K562 (cell line): ENCODE measurements around the gene SYNM. TPM values are rescaled to one million over a fixed set of nuclear protein-coding genes. Genes with fewer than 3 reads are reported as not detected.

Experiments
- ATAC-seq: fragments of 200-7000 bp; cut with Tn5 transposase; 3 replicates; pipeline ENCODE4 v1.9.1; 2020; ENCODE audit warnings: moderate library complexity
- BruUV-seq: library from RNA; stranded (reverse); fragments of 400-500 nt; replicated peaks from 2 replicates; lab custom pipeline; 2021; lab: Mats Ljungman, UMichigan
- CTCF ChIA-PET: fragments of 300-600 bp; formaldehyde crosslinking; extraction: SDS; loops from one replicate; lab custom pipeline; 2021; ENCODE audit warnings: low intra/inter-chr PET ratio; lab: Yijun Ruan, JAX
- POLR2A ChIA-PET: fragments of 300-600, 350-650 bp; sonication (Branson Sonifier 250); formaldehyde crosslinking; extraction: SDS; loops from one replicate; lab custom pipeline; 2021; ENCODE audit warnings: antibody characterized with exemption, inconsistent platforms; lab: Yijun Ruan, JAX
- DNase-seq, 4 experiments: peaks; one replicate each; pipeline versions ENCODE4 v3.0.0 to v3.0.0-alpha.2; 2011 to 2018; ENCODE audit warnings: low spot score in 3 of 4, mixed read lengths in 3 of 4; ENCODE audit errors: extremely low read depth in 1 of 4
- FAIRE-seq: peaks from 2 replicates; lab custom pipeline; 2011; peaks lifted over from hg19 to GRCh38; lab: Jason Lieb, UNC
- H2AFZ ChIP-seq: 2 replicates; pipeline ENCODE4 v1.6.0; 2011; ENCODE audit warnings: low read depth, low read length, control low read depth, inconsistent platforms
- H3K27ac ChIP-seq: fragments of 200-600 bp; 3 replicates; pipeline ENCODE4 v1.8.0; 2011; ENCODE audit warnings: low read depth, mild to moderate bottlenecking, control low read depth, inconsistent platforms, low read length, moderate library complexity, mixed read lengths; ENCODE audit errors: extremely low read depth
- H3K27me3 ChIP-seq, 2 experiments: fragments of 300-600 bp in 1 of 2; 2 replicates in 1 of 2; 3 replicates in 1 of 2; pipeline versions ENCODE4 v1.6.0 to v1.8.0; 2011; ENCODE audit warnings: inconsistent platforms in 2 of 2, low read length in 2 of 2, mild to moderate bottlenecking in 1 of 2, mixed read lengths in 1 of 2, moderate library complexity in 1 of 2; ENCODE audit not compliant: control insufficient read depth in 2 of 2, insufficient read depth in 2 of 2
- H3K36me3 ChIP-seq: fragments of 300-600 bp; 3 replicates; pipeline ENCODE4 v1.8.0; 2011; ENCODE audit warnings: mild to moderate bottlenecking, low read length, inconsistent platforms; ENCODE audit not compliant: control insufficient read depth, insufficient read depth
- H3K4me1 ChIP-seq, 2 experiments: fragments of 200-600 bp in 1 of 2; replicated peaks in 1 of 2; 2 replicates in 1 of 2; 3 replicates in 1 of 2; pipeline versions ENCODE4 v1.5.1 to v1.8.0; 2011; ENCODE audit warnings: inconsistent platforms in 2 of 2, low read length in 2 of 2, mild to moderate bottlenecking in 1 of 2, mixed read lengths in 1 of 2, moderate library complexity in 1 of 2; ENCODE audit not compliant: control insufficient read depth in 2 of 2, insufficient read depth in 2 of 2
- H3K4me2 ChIP-seq: 2 replicates; pipeline ENCODE4 v1.6.1; 2011; ENCODE audit warnings: low read length, control low read depth, inconsistent platforms, mixed read lengths; ENCODE audit not compliant: insufficient read depth
- H3K4me3 ChIP-seq: fragments of 200-600 bp; sonication (generic), shearing (Covaris generic); 2 replicates; pipeline ENCODE4 v1.5.1; 2016; ENCODE audit warnings: control low read depth, inconsistent platforms
- H3K79me2 ChIP-seq: fragments of 200-600 bp; 3 replicates; pipeline ENCODE4 v1.8.0; 2011; ENCODE audit warnings: low read length, inconsistent platforms; ENCODE audit not compliant: control insufficient read depth, insufficient read depth
- H3K9ac ChIP-seq, 2 experiments: 2 replicates each; pipeline versions ENCODE4 v1.6.0 to v1.6.1; 2011; ENCODE audit warnings: low read depth in 2 of 2, low read length in 2 of 2, control low read depth in 1 of 2, inconsistent platforms in 1 of 2, mild to moderate bottlenecking in 1 of 2, mixed read lengths in 1 of 2; ENCODE audit not compliant: insufficient read depth in 1 of 2
- H3K9me1 ChIP-seq: one replicate; pipeline ENCODE4 v1.6.0; 2011; ENCODE audit warnings: inconsistent platforms, mild to moderate bottlenecking, low read length, moderate library complexity; ENCODE audit not compliant: control insufficient read depth, insufficient read depth
- H3K9me3 ChIP-seq: replicated peaks from 2 replicates; pipeline ENCODE4 v1.5.1; 2011; ENCODE audit warnings: low read depth, low read length, inconsistent platforms; ENCODE audit not compliant: control insufficient read depth, insufficient read depth
- H4K20me1 ChIP-seq: replicated peaks from 2 replicates; pipeline ENCODE4 v1.6.1; 2011; ENCODE audit warnings: low read length, inconsistent platforms, mixed read lengths; ENCODE audit not compliant: control insufficient read depth, insufficient read depth
- ASH1L ChIP-seq: fragments of 450-650 bp; IDR thresholded peaks from 2 replicates; pipeline ENCODE4 v1.6.1; 2018; ENCODE audit warnings: borderline replicate concordance, mild to moderate bottlenecking, low read depth; ENCODE audit not compliant: partially characterized antibody
- MEF2A ChIP-seq: IDR thresholded peaks from 2 replicates; pipeline ENCODE4 v1.6.1; 2011; ENCODE audit warnings: low read depth, mild to moderate bottlenecking, low read length, moderate library complexity; ENCODE audit not compliant: control insufficient read depth
- SAFB ChIP-seq: fragments of 200-400 bp; formaldehyde crosslinking; IDR thresholded peaks from 2 replicates; pipeline ENCODE4 v1.6.1; 2017; ENCODE audit warnings: low read depth, low read length, borderline replicate concordance
- SMAD4 ChIP-seq: fragments of 250-450 bp; sonication (Bioruptor Pico); conservative IDR thresholded peaks from 2 replicates; pipeline ENCODE4 v1.8.0; 2021; ENCODE audit warnings: inconsistent platforms, mild to moderate bottlenecking, moderate library complexity
- SOX6 ChIP-seq: fragments of 450-650 bp; IDR thresholded peaks from 2 replicates; pipeline ENCODE4 v1.6.1; 2014; ENCODE audit warnings: mild to moderate bottlenecking
- SRF ChIP-seq, 2 experiments: fragments of 250-450, 450-650 bp in 1 of 2; sonication (Bioruptor Pico) in 1 of 2; sonication (generic) in 1 of 2; formaldehyde crosslinking; IDR thresholded peaks; 2 replicates each; pipeline versions ENCODE4 v1.5.0 to v1.5.1; 2020 to 2022; ENCODE audit warnings: mild to moderate bottlenecking in 1 of 2, missing genetic modification reagents in 1 of 2
- TAF15 ChIP-seq: fragments of 200-400 bp; formaldehyde crosslinking; IDR thresholded peaks from 2 replicates; pipeline ENCODE4 v1.6.1; 2017; ENCODE audit warnings: mild to moderate bottlenecking, low read depth, low read length, moderate library complexity
- ZFP36 ChIP-seq: fragments of 150-350 bp; IDR thresholded peaks from 2 replicates; pipeline ENCODE4 v1.6.1; 2018; ENCODE audit warnings: low read length, low read depth; ENCODE audit not compliant: partially characterized antibody
- ZNF263 ChIP-seq: sonication (generic); formaldehyde crosslinking; IDR thresholded peaks from 2 replicates; pipeline ENCODE4 v1.8.0; 2022; ENCODE audit warnings: mild to moderate bottlenecking, missing genetic modification reagents, borderline replicate concordance
- ZNF384 ChIP-seq: IDR thresholded peaks from 2 replicates; pipeline ENCODE4 v1.6.1; 2012; ENCODE audit warnings: low read depth, low read length, improper control_type of control experiment
- ZNF436 ChIP-seq: fragments of 250-450, 450-650 bp; sonication (Bioruptor Pico); formaldehyde crosslinking; IDR thresholded peaks from 2 replicates; pipeline ENCODE4 v1.7.0; 2020; ENCODE audit warnings: mild to moderate bottlenecking
- ZSCAN29 ChIP-seq: fragments of 450-650 bp; IDR thresholded peaks from 2 replicates; pipeline ENCODE4 v1.6.1; 2017
- WGBS: fragments of 100-300 bp; shearing (Covaris generic); methylation state at CpG from one replicate; pipeline ENCODE4 v1.1.6; 2016; ENCODE audit warnings: low coverage, mixed read lengths; ENCODE audit not compliant: insufficient coverage; ENCODE audit errors: missing lambda C conversion rate; 5-methylcytosine and 5-hydroxymethylcytosine counted together
- in situ Hi-C: fragments of 300-500 bp; cut with MboI; formaldehyde crosslinking; loops from 4 replicates; pipeline ENCODE4 v1.15.0; 2018; ENCODE audit warnings: inconsistent platforms, mixed read lengths
- intact Hi-C: fragments of 100-400 bp; cut with micrococcal nuclease; formaldehyde crosslinking; loops from 2 replicates; pipeline ENCODE4 v1.14.2; 2022
- polyA plus RNA-seq, 8 experiments: library from polyadenylated mRNA; depleted of rRNA in 4 of 8; stranded (reverse) in 5 of 8; unstranded in 3 of 8; fragments of >200 nt; fragmentation: Nextera tagmentation in 2 of 8; fragmentation: Illumina TruSeq in 1 of 8; extraction: Ambion mirVana in 2 of 8; extraction: Trizol in 1 of 8; gene quantifications; 2 replicates each; pipeline versions ENCODE4 v1.2.1 to v1.2.3, GENCODE V29; 2011 to 2014; ENCODE audit warnings: inconsistent platforms in 1 of 8, missing spikeins in 1 of 8
- total RNA-seq, 7 experiments: library from RNA; depleted of rRNA in 6 of 7; stranded (reverse); fragments of >200 nt in 6 of 7; fragmentation: Illumina TruSeq in 2 of 7; extraction: Trizol in 2 of 7; gene quantifications; 2 replicates each; pipeline versions ENCODE4 v1.2.1 to v1.2.3, GENCODE V29; 2011 to 2021; ENCODE audit warnings: low replicate concordance in 1 of 7
- TF ChIP-seq, protein P1 (sequence below): fragments of 450-650 bp; formaldehyde crosslinking; IDR thresholded peaks from 2 replicates; pipeline ENCODE4 v1.4.0; 2022; ENCODE audit warnings: mild to moderate bottlenecking, moderate library complexity
- TF ChIP-seq, protein P2 (sequence below): fragments of 250-450 bp; sonication (Bioruptor Pico); IDR thresholded peaks from 2 replicates; pipeline ENCODE4 v1.5.0; 2020; ENCODE audit warnings: mild to moderate bottlenecking, borderline replicate concordance

Gene SYNM
- total and polyA plus RNA-seq, 9 of the 15 experiments (the other 6 are each of a cell fraction or from before 2014, with no cell fraction given), result 0.01 to 0.42 (median 0.13) TPM

DNA sequence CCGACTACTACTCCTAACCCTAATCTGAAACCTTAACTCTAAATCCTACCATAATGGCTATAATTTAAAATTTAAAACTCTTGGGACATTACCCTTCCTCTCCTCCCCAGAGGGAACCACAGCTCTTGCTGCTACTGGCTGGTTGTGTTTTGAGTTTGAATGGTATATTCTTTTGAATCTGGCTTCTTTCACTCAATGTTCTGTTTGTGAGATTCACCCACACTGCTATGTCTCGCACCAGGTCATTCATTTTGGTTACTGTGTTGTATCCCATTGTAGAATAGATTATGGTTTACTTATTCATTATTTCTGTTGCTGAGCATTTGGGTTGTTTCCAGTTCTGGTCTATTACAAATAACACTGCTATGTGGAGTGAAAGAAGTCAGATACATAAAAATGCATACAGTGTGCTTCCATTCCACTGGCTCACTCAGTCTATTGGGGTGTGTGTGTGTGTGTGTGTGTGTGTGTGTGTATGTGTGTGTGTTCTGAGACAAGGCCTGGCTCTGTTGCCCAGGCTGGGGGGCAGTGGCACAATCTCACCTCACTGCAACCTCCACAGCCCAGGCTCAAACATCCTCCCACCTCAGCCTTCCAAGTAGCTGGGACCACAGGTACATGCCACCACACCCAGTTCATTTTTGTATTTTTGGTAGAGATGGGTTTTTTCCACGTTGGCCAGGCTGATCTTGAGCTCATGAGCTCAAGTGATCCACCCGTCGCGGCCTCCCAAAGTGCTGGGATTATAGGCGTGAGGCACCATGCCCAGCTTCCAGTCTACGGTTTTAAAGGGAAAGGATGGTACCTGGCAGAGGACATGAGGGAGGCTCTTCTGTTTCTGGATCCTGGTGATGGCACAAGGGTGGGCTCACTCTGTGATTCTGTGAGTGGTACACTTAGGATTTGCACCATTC is 19.2 kb upstream of the SYNM start:
- in situ Hi-C loops, result no loop called here
- POLR2A ChIA-PET, result interaction anchor here (0.6 kb wide), 2 partner anchors 8 to 148 kb away, joined by 3 to 4 read pairs; no protein-coding TSS in a partner anchor

DNA sequence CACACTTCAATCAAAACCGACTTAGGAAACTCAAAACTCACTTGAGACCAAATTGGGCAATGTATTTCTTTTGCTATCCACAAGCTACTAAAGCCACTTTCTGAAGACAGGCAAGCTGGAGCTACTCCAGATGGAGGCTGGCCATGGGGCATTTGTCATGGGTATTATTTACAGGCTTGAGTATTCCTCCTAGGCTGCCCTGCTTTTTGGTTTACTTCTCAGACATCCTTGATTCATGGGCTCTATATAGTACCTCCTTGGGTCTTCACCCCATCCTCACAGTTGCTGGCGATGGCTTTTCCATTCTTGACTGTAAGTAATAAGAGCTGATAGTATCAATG is 18.6 kb upstream of the SYNM start:
- Histone ChIP-seq H3K9me1 (no peaks in the 10 kb centered on the region), H3K4me1 (no peaks in the 10 kb centered on the region), H3K36me3 (no peaks in the 10 kb centered on the region), H4K20me1 (no peaks in the 10 kb centered on the region), H3K9me3 (no peaks in the 10 kb centered on the region), H3K27me3 (peaks cover 0 to 22% of the 10 kb centered on the region in 2 experiments; a peak in 3 of 5 replicates), H2AFZ (no peak overlapping the region), H3K79me2 (no peaks in the 10 kb centered on the region), H3K4me3 (no peak overlapping the region), H3K9ac (no peak overlapping the region), H3K4me2 (no peak overlapping the region), H3K27ac (no peak overlapping the region)
- no peak for FAIRE-seq
- ATAC-seq, result no peak
- ChIA-PET POLR2A (interaction anchor here (0.6 to 1.0 kb wide), 3 partner anchors 8 to 149 kb away, joined by 3 to 4 read pairs (median 4); no protein-coding TSS in a partner anchor), CTCF (no interaction called here)
- 0% methylated on average over 2 of the region's 2 CpGs for WGBS
- no peak for DNase-seq
- in situ Hi-C loops (no loop called here), intact Hi-C loops (no loop called here)
- no TSS peak for BruUV-seq
- TF ChIP-seq SOX6 (no peak), ZNF263 (CRISPR knock-in tag) (no peak), ZNF436 (CRISPR knock-in tag) (no peak), TAF15 (no peak), MEF2A (no peak), SAFB (no peak), ZFP36 (no peak), ASH1L (no peak)
- TF ChIP-seq, protein P1, sequence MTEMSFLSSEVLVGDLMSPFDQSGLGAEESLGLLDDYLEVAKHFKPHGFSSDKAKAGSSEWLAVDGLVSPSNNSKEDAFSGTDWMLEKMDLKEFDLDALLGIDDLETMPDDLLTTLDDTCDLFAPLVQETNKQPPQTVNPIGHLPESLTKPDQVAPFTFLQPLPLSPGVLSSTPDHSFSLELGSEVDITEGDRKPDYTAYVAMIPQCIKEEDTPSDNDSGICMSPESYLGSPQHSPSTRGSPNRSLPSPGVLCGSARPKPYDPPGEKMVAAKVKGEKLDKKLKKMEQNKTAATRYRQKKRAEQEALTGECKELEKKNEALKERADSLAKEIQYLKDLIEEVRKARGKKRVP, result no peak
- TF ChIP-seq, protein P2, sequence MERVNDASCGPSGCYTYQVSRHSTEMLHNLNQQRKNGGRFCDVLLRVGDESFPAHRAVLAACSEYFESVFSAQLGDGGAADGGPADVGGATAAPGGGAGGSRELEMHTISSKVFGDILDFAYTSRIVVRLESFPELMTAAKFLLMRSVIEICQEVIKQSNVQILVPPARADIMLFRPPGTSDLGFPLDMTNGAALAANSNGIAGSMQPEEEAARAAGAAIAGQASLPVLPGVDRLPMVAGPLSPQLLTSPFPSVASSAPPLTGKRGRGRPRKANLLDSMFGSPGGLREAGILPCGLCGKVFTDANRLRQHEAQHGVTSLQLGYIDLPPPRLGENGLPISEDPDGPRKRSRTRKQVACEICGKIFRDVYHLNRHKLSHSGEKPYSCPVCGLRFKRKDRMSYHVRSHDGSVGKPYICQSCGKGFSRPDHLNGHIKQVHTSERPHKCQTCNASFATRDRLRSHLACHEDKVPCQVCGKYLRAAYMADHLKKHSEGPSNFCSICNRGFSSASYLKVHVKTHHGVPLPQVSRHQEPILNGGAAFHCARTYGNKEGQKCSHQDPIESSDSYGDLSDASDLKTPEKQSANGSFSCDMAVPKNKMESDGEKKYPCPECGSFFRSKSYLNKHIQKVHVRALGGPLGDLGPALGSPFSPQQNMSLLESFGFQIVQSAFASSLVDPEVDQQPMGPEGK (CRISPR knock-in tag), result no peak

More for the DNA sequence above, 19.2 kb upstream of the SYNM start:
- whole genome bisulfite sequencing, result 4% methylated on average over 8 of the region's 8 CpGs
- Histone ChIP-seq H3K9me1 (no peaks in the 10 kb centered on the region), H3K27me3 (peaks cover 0 to 22% of the 10 kb centered on the region in 2 experiments; a peak in 3 of 5 replicates), H3K36me3 (no peaks in the 10 kb centered on the region), H3K9ac (no peak overlapping the region), H3K4me3 (no peak overlapping the region), H3K4me1 (no peaks in the 10 kb centered on the region), H3K27ac (no peak overlapping the region), H3K9me3 (no peaks in the 10 kb centered on the region), H2AFZ (no peak overlapping the region), H3K4me2 (no peak overlapping the region), H3K79me2 (no peaks in the 10 kb centered on the region), H4K20me1 (no peaks in the 10 kb centered on the region)
- BruUV-seq, result no TSS peak
- TF ChIP-seq ZNF384, result no peak
- TF ChIP-seq ZSCAN29, result no peak
- no peak for TF ChIP-seq SMAD4 (CRISPR knock-in tag)
- no peak for TF ChIP-seq SRF (CRISPR knock-in tag; IDR thresholded peaks at IDR 0.05)
- intact Hi-C loops, result no loop called here
- ATAC-seq (no peak), FAIRE-seq (no peak), DNase-seq (no peak)
- CTCF ChIA-PET, result no interaction called here
